GM18526 (cell line): ENCODE results near the gene LAMTOR1.

Experiments
- POLR2A ChIP-seq: IDR thresholded peaks from 3 replicates; pipeline ENCODE4 v1.6.1; 2011; ENCODE audit not compliant: insufficient read length; ENCODE audit errors: extremely low read depth

Gene LAMTOR1

DNA sequence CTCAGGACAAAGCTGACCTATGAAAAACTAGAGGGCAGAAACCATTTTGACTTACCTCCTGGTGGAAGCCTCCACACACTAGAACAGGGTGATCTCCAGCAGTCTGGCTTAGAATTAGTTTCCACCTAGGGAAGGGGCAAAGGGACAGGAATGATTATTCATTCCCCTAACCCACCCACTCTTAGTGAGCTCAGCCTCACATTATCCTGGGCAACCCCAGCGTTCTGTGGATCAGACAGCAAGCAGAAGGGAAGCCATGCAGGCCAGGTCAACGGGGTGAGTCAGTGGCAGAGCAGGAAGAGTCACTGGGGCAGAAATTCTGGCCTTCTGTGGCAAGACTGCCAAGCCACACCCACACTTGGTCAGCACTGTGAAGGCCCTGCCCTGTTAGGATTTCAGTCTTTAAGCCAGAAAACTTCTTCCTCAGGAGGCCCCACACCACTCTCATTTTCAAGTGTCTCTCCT, 33.3 kb downstream of the LAMTOR1 start:
- TF ChIP-seq POLR2A = no peak

DNA sequence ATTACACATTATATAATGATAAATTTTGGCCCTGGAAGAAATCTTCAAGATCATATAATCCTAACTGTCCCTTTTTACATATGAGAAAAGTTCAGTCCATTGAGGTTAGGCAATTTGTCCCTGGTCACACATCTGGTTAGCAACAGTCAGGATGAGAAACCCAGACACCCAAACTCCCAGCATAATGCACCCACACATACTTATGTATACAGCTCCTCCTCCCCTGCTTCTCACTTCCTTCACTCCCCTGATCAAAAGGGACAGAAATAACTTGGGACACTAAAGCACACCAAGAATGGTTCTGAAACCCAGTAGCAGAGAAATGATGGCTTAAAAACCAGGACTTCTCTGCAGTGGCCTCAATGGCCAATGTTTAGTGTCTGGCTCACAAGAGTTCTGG, 33.9 kb downstream of the LAMTOR1 start:
- no peak for TF ChIP-seq POLR2A

DNA sequence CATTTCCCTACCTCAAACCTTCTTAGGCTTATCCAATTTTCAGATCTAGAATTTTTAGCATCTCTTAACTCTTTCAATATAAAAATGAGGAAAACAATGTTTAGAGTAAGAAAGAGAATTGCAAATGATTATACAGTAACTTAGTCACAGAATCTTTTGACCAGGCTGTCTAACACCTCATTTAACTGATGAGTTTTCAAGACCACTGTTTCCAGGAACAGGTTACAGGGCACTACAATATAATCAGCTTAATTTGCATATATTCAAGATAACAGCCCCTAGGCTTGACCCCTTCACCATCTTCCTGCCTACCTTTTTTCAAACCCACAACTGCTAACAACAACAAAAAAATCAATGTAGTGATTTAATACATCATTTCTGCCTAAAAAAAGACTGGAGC, 35.4 kb downstream of the LAMTOR1 start:
- no peak for TF ChIP-seq POLR2A

GRCh38 chr11:72067266-72067665, 35.8 kb downstream of the LAMTOR1 start:
- TF ChIP-seq POLR2A = no peak

DNA sequence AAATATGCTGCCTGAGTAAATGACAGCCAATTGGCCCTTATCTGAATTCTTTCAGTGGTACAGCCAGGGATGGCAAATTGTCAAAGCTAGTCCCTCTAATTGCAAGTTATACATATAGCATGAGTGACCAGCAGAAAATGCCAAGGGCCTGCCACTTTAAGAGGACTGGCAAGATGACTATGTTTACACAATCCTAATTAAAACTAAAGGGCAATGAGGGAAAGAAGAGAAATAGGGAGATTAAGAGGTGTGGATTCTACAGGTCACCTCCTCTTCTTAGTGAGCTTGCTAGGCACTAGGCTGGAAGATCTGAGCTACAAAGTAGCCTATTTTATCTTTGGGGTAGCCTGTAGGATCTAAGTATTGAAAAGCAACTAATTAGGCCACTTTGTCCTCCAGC, 36.2 kb downstream of the LAMTOR1 start:
- no peak for TF ChIP-seq POLR2A

- TF ChIP-seq POLR2A = no peak
Measured at GRCh38 chr11:72061739-72062396, 41.2 kb downstream of the LAMTOR1 start.

DNA sequence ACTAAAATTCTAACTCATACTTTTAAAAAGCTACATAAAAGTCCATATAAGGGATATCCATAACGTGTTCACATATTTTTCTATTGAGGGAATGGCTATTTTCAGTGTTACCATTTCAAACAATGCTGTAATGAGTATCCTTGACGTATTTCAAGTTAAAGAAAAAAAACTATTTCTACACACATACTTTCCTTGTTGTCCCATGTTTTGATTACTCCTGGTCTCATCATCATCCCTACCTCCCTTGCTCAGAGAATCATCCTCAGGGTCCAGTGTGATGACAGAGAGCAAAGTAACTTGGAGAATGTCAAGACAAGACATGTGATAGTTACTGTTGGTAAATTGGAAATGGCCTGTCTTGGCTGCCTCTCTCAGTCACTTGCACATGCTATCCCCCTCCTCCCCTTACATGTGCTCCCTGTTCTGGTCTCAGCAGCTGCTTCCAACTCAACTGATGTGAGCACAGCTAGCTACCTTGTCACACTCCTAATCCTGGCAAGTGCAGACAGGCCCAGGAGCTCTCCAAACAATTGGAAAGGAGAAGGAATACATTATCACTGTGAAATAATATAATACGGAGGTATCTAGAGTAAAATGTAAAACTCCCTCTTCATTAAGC, 44.6 kb downstream of the LAMTOR1 start:
- TF ChIP-seq POLR2A = no peak

DNA sequence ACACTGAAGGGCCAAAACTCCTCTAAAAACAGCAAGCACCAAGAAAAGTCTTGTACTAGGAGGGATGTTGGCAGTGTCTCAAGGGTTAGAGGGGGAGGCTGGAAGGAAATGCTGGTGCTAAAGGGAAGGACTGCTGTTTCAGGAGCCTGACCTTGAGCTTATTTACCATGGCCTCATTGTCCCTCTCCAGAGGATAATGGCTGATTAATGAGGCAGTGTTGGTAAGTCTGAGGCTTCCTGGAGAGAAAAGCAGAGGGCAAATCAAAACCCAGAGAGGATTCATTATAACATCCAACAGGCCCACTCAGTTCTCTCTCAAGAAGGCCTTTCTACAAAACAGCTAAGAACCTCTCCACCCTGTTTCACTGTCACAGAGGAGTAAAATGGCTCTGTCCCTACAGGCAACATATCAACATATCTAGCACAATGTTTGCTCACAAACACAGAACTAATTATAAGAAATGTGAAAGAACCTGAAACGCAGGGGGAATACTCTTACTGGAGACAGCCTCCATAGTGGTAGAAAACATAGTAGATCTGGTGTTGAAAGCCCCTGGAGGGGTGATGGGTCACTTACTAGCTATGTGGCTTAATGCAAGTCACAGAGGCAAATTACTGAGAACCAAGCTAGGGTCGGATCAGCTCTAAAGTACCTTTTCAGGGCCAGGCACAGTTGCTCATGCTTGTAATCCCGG, 54.2 kb downstream of the LAMTOR1 start:
- no peak for TF ChIP-seq POLR2A
